Neural crest cell (in vitro differentiated cells): ENCODE measurements around the gene EDNRB. TPM values are rescaled to one million over a fixed set of nuclear protein-coding genes. Genes with fewer than 3 reads are reported as not detected.

Experiments
- DNase-seq: peaks from one replicate; pipeline ENCODE4 v3.0.0; 2021; ENCODE audit warnings: low read depth, mixed read lengths, low spot score
- H3K27ac Mint-ChIP-seq: one replicate; pipeline ENCODE4 v1.8.0; 2021; ENCODE audit warnings: mild to moderate bottlenecking, mixed read lengths; ENCODE audit not compliant: unreplicated experiment
- H3K27me3 Mint-ChIP-seq: 2 replicates; pipeline ENCODE4 v1.8.0; 2021; ENCODE audit warnings: low read depth, mild to moderate bottlenecking, mixed read lengths
- H3K36me3 Mint-ChIP-seq: 2 replicates; pipeline ENCODE4 v1.8.0; 2021; ENCODE audit warnings: low read depth, mild to moderate bottlenecking, mixed read lengths
- H3K4me1 Mint-ChIP-seq: 2 replicates; pipeline ENCODE4 v1.8.0; 2021; ENCODE audit warnings: mixed read lengths
- H3K4me3 Mint-ChIP-seq: one replicate; pipeline ENCODE4 v1.8.0; 2021; ENCODE audit warnings: mild to moderate bottlenecking, mixed read lengths
- H3K9me3 Mint-ChIP-seq: 2 replicates; pipeline ENCODE4 v1.8.0; 2021; ENCODE audit warnings: mixed read lengths
- total RNA-seq: library from RNA; stranded (reverse); gene quantifications from 2 replicates; pipeline ENCODE4 v1.2.1, GENCODE V29; 2021
- TF ChIP-seq, protein P1 (sequence below): fragments of 200-600 bp; sonication (generic); conservative IDR thresholded peaks from 2 replicates; pipeline ENCODE4 v1.5.0; 2021; ENCODE audit warnings: antibody characterized with exemption, mild to moderate bottlenecking

Gene EDNRB
- total RNA-seq, 1 donor from 2014 or later: 27.9 TPM

DNA sequence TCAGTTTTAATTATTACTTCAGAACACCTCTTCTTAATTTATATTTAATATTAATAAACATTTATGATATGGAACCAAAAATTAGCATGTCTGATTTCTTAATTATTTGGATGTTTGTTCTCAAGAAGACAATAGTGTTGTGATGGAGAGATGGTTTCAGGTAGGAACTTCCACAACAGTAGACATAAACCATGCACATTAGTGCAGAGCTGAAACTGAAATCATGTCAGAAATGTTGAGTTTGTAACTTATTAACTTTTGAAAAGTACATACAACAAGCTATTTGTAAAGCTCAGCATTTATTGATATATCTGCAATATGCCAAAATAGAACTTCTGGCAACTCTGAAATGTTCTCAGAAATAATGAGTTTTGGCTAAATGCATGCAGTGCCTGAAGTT is 11.8 kb upstream of the EDNRB start:
- Mint-ChIP-seq H3K27ac (no peak overlapping the region), H3K4me1 (peaks cover 18% of the 10 kb centered on the region), H3K9me3 (no peaks in the 10 kb centered on the region), H3K36me3 (peaks cover 2% of the 10 kb centered on the region), H3K4me3 (no peak overlapping the region), H3K27me3 (no peaks in the 10 kb centered on the region)
- TF ChIP-seq, protein P1, sequence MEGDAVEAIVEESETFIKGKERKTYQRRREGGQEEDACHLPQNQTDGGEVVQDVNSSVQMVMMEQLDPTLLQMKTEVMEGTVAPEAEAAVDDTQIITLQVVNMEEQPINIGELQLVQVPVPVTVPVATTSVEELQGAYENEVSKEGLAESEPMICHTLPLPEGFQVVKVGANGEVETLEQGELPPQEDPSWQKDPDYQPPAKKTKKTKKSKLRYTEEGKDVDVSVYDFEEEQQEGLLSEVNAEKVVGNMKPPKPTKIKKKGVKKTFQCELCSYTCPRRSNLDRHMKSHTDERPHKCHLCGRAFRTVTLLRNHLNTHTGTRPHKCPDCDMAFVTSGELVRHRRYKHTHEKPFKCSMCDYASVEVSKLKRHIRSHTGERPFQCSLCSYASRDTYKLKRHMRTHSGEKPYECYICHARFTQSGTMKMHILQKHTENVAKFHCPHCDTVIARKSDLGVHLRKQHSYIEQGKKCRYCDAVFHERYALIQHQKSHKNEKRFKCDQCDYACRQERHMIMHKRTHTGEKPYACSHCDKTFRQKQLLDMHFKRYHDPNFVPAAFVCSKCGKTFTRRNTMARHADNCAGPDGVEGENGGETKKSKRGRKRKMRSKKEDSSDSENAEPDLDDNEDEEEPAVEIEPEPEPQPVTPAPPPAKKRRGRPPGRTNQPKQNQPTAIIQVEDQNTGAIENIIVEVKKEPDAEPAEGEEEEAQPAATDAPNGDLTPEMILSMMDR: no peak
- DNase-seq: no peak

GRCh38 chr13:77928909-77929308 is 10.3 kb upstream of the EDNRB start:
- Mint-ChIP-seq H3K36me3 (peaks cover 2% of the 10 kb centered on the region), H3K27me3 (no peaks in the 10 kb centered on the region), H3K27ac (peak overlapping the region; percentile 82), H3K4me1 (peaks cover 18% of the 10 kb centered on the region), H3K9me3 (peaks cover 3% of the 10 kb centered on the region), H3K4me3 (no peak overlapping the region)
- no peak for DNase-seq
- TF ChIP-seq, protein P1: no peak

DNA sequence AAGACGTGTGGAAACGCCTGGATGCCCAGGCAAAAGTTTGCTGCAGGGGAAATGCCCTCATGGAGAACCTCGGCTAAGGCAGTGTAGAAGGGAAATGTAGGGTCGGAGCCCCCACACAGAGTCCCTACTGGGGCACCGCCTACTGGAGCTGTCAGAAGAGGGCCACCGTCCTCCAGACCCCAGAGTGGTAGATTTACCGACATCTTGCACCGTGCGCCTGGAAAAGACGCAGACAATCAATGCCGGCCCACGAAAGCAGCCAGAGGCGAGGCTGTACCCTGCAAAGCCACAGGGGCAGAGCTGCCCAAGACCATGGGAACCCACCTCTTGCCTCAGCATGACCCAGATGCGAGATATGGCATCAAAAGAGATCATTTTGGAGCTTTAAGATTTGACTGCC is 7.0 kb upstream of the EDNRB start:
- DNase-seq: no peak
- Mint-ChIP-seq H3K27ac (no peak overlapping the region), H3K36me3 (peaks cover 4% of the 10 kb centered on the region), H3K27me3 (no peaks in the 10 kb centered on the region), H3K4me1 (peaks cover 22% of the 10 kb centered on the region), H3K4me3 (no peak overlapping the region), H3K9me3 (peaks cover 5% of the 10 kb centered on the region)
- TF ChIP-seq, protein P1: no peak

- no peak for DNase-seq
These were observed 1.3 kb upstream of the EDNRB start for GRCh38 chr13:77919921-77920294.

DNA sequence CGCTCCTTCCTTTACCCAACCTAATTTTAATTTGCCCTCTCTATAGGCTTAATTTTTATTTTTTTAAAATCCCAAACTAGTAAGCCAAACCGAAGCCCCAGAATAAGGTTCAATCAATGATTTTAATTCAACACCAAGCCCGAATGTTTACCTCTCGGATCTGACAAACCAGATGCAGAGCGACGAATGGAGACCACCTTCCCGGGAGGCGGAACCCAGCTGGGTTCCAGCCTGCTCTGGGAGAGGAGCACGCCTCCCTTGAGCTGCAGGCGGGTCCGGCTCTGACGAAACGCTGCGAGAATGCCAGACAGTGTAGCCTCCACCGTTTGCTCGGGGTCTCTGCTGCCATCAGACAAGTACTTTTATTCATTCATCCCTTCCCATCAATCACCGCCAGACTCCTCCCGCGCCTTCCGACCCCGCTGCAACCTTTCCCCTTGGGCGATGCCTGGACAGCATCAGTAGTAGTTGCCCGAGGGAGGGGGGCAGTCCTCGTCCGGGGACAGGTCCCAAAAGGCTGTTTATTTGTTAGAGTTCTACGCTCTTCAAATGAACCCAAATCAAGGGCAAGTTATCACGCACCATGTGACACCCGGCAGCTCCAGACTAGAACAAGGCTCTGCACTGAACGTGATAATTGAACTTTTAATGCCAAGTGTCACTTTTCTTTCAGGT is 752 bp upstream of the EDNRB start:
- TF ChIP-seq, protein P1: no peak
- peaks cover 4% of the 10 kb centered on the region for H3K9me3 Mint-ChIP-seq
- H3K27ac Mint-ChIP-seq: peak overlapping the region; percentile 8
- no peaks in the 10 kb centered on the region for H3K27me3 Mint-ChIP-seq
- H3K36me3 Mint-ChIP-seq: peaks cover 13% of the 10 kb centered on the region
- peaks cover 36% of the 10 kb centered on the region for H3K4me1 Mint-ChIP-seq
- no peak overlapping the region for H3K4me3 Mint-ChIP-seq
- DNase-seq: peak; percentile 40

More at GRCh38 chr13:77919921-77920294, 1.3 kb upstream of the EDNRB start:
- peaks cover 13% of the 10 kb centered on the region for H3K36me3 Mint-ChIP-seq
- TF ChIP-seq, protein P1: no peak
- peaks cover 32% of the 10 kb centered on the region for H3K4me1 Mint-ChIP-seq
- peaks cover 6% of the 10 kb centered on the region for H3K9me3 Mint-ChIP-seq
- no peak overlapping the region for H3K27ac Mint-ChIP-seq
- H3K4me3 Mint-ChIP-seq: no peak overlapping the region
- no peaks in the 10 kb centered on the region for H3K27me3 Mint-ChIP-seq
